NCI-H187 treated with DMSO at 0.1 percent for 48 hours (cell line): ENCODE measurements around the gene SH3BP4.

Experiments used
- DNase-seq: peaks from one replicate; lab custom pipeline; 2025; lab: John Stamatoyannopoulos, UW

Gene SH3BP4

GRCh38 chr2:234945339-234945873, 6.4 kb upstream of the SH3BP4 start:
- DNase-seq = no peak

- DNase-seq = no peak
These were observed 4.3 kb upstream of the SH3BP4 start for GRCh38 chr2:234947556-234947955.

GRCh38 chr2:234949762-234950434, 1.9 kb upstream of the SH3BP4 start:
- DNase-seq = no peak

GRCh38 chr2:234950435-234950729, 1.4 kb upstream of the SH3BP4 start:
- no peak for DNase-seq

- DNase-seq = no peak
These were observed 820 bp upstream of the SH3BP4 start for GRCh38 chr2:234950730-234951663.

- no peak for DNase-seq
These were observed 676 bp downstream of the SH3BP4 start for GRCh38 chr2:234952270-234953115.

GRCh38 chr2:234953116-234954031, 1.6 kb downstream of the SH3BP4 start:
- no peak for DNase-seq

- DNase-seq = no peak
These were observed 2.8 kb downstream of the SH3BP4 start for GRCh38 chr2:234954551-234954992.

- DNase-seq = no peak
These were observed 3.3 kb downstream of the SH3BP4 start for GRCh38 chr2:234955091-234955591.

GRCh38 chr2:234955971-234956509, 4.2 kb downstream of the SH3BP4 start:
- no peak for DNase-seq

- DNase-seq = no peak
These were observed 6.0 kb downstream of the SH3BP4 start for GRCh38 chr2:234957834-234958135.

- no peak for DNase-seq
These were observed 6.5 kb downstream of the SH3BP4 start for GRCh38 chr2:234958311-234958710.

- no peak for DNase-seq
These were observed 7.1 kb downstream of the SH3BP4 start for GRCh38 chr2:234958746-234959395.

- no peak for DNase-seq
These were observed 8.6 kb downstream of the SH3BP4 start for GRCh38 chr2:234960175-234961088.

GRCh38 chr2:234961784-234962183, 10.0 kb downstream of the SH3BP4 start:
- DNase-seq = no peak

- DNase-seq = no peak
These were observed 12.2 kb downstream of the SH3BP4 start for GRCh38 chr2:234963773-234964615.

- no peak for DNase-seq
These were observed 13.0 kb downstream of the SH3BP4 start for GRCh38 chr2:234964631-234965461.
